Stomach (tissue), 9 donors: Measurements from ENCODE around the gene RPIA. TPM values are rescaled to one million over a fixed set of nuclear protein-coding genes. Genes with fewer than 3 reads are reported as not detected.
A peak's percentile ranks its signal among the peaks of the same experiment; 100 is the strongest.

Source experiments
- DNase-seq, 2 donors: peaks; one replicate each; pipeline versions ENCODE4 v3.0.0 to v3.0.0-alpha.2; 2013 to 2019
- H3K27ac ChIP-seq, 5 donors: fragments of 200-600 bp in 4 of 5; sonication (generic) in 4 of 5; one replicate each; pipeline ENCODE4 v1.5.1; 2013 to 2019; ENCODE audit warnings: mild to moderate bottlenecking in 1 of 5, moderate library complexity in 1 of 5
- H3K27me3 ChIP-seq, 3 donors: fragments of 200-600 bp; sonication (generic); one replicate each; pipeline ENCODE4 v1.5.1; 2017 to 2019; ENCODE audit warnings: mixed run types in 1 of 3
- H3K36me3 ChIP-seq, 4 donors: fragments of 200-600 bp; sonication (generic); 1 replicate in 3 of 4; 2 replicates in 1 of 4; pipeline ENCODE4 v1.5.1; 2016 to 2019
- H3K4me1 ChIP-seq, 4 donors: fragments of 200-600 bp; sonication (generic); one replicate each; pipeline ENCODE4 v1.5.1; 2016 to 2019
- H3K4me3 ChIP-seq, 4 donors: fragments of 200-600 bp; sonication (generic) in 3 of 4; one replicate each; pipeline ENCODE4 v1.5.1; 2016 to 2019; ENCODE audit warnings: mild to moderate bottlenecking in 1 of 4
- H3K9me3 ChIP-seq, 4 donors: fragments of 200-600 bp; sonication (generic); one replicate each; pipeline ENCODE4 v1.5.1; 2016 to 2019
- EP300 ChIP-seq: sonication (generic); formaldehyde crosslinking; IDR thresholded peaks from one replicate; pipeline ENCODE4 v1.6.1; 2017; ENCODE audit warnings: antibody characterized with exemption
- POLR2A ChIP-seq, 4 donors: fragments of 450-650 bp; IDR thresholded peaks; one replicate each; pipeline ENCODE4 v1.6.1; 2016; ENCODE audit warnings: antibody characterized with exemption in 4 of 4, control low read depth in 2 of 4, mild to moderate bottlenecking in 1 of 4, moderate library complexity in 1 of 4
- POLR2AphosphoS5 ChIP-seq, 3 donors: sonication (generic); formaldehyde crosslinking; IDR thresholded peaks; one replicate each; pipeline ENCODE4 v1.6.1; 2016; ENCODE audit warnings: antibody characterized with exemption in 3 of 3
- WGBS, 5 donors: extraction: QIAGEN DNeasy Blood & Tissue Kit in 3 of 5; methylation state at CpG; one replicate each; pipeline versions ENCODE4 v1.1.5 to v1.1.7; 2013 to 2018; 5-methylcytosine and 5-hydroxymethylcytosine counted together
- intact Hi-C: fragments of 100-400 bp; cut with DNase I; formaldehyde crosslinking; loops from one replicate; pipeline ENCODE4 v1.15.1; 2023; ENCODE audit warnings: low total_unique reads
- polyA plus RNA-seq, 3 donors: library from polyadenylated mRNA; stranded (reverse); fragments of 200-250 nt; gene quantifications; one replicate each; pipeline ENCODE4 v1.2.3, GENCODE V29; 2013
- total RNA-seq, 5 donors: library from RNA; depleted of rRNA; stranded (reverse); fragments of >200 nt; gene quantifications; one replicate each; pipeline versions ENCODE4 v1.1.0 to v1.2.3, GENCODE V29; 2014 to 2016
- TF ChIP-seq, protein P1 (sequence below), 7 experiments: fragments of 450-650 bp in 4 of 7; fragments of 200-600 bp in 3 of 7; sonication (generic) in 3 of 7; IDR thresholded peaks; one replicate each; pipeline ENCODE4 v1.5.1; 2016 to 2019; ENCODE audit warnings: antibody characterized with exemption in 7 of 7, control low read depth in 2 of 7, mild to moderate bottlenecking in 1 of 7
- donor health status: healthy with polysubstance abuse.
- donor health status: Bipolar disorder and iron deficiency.
- donor health status: healthy.

The RPIA gene
- total and polyA plus RNA-seq, 8 donors: 1.2 to 68.3 (median 15.8) TPM

DNA sequence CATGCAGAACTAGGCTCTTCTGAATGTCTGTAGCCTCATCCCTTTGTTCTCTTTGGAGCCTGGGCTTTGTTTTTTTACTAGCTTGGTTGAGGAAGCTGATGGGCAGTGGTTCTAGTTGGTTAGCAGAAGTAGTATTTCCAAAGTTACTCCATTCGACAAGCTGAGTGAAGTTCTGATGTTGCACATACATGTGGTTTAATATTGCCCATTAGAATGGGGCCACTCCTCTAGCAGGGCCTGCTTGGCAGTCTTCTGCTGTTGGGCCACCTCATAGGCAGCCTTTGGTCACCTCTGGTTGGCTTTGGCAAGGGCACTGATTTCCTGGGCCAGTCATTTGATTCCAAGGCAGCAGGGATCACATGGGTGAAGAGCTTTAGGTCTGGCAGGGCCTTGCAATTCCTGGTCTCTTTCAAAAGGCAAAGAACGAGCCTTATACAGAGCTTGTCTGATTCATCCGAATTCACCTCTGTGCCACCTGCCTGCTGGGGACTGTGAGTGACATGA is 2.5 kb downstream of the RPIA start:
- intact Hi-C loops: no loop called here
- H3K27me3 ChIP-seq: no peaks in the 10 kb centered on the region
- no peak for TF ChIP-seq POLR2A (IDR thresholded peaks at IDR 0.05)
- TF ChIP-seq, protein P1, sequence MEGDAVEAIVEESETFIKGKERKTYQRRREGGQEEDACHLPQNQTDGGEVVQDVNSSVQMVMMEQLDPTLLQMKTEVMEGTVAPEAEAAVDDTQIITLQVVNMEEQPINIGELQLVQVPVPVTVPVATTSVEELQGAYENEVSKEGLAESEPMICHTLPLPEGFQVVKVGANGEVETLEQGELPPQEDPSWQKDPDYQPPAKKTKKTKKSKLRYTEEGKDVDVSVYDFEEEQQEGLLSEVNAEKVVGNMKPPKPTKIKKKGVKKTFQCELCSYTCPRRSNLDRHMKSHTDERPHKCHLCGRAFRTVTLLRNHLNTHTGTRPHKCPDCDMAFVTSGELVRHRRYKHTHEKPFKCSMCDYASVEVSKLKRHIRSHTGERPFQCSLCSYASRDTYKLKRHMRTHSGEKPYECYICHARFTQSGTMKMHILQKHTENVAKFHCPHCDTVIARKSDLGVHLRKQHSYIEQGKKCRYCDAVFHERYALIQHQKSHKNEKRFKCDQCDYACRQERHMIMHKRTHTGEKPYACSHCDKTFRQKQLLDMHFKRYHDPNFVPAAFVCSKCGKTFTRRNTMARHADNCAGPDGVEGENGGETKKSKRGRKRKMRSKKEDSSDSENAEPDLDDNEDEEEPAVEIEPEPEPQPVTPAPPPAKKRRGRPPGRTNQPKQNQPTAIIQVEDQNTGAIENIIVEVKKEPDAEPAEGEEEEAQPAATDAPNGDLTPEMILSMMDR (IDR thresholded peaks at IDR 0.05): no peak
- no peak for TF ChIP-seq EP300
- TF ChIP-seq POLR2AphosphoS5 (IDR thresholded peaks at IDR 0.05): no peak
- no peak overlapping the region for H3K4me3 ChIP-seq
- no peaks in the 10 kb centered on the region for H3K36me3 ChIP-seq
- 46 to 68% (median 56%) methylated on average over 3 of the region's 3 CpGs for WGBS, 5 donors
- no peaks in the 10 kb centered on the region for H3K9me3 ChIP-seq
- H3K4me1 ChIP-seq: peaks cover 36 to 64% (median 62%) of the 10 kb centered on the region in 4 donors
- H3K27ac ChIP-seq: peak overlapping the region; percentile 20 to 91 (median 57)
- DNase-seq: peak in 1 of 2 donors; percentile 72

DNA sequence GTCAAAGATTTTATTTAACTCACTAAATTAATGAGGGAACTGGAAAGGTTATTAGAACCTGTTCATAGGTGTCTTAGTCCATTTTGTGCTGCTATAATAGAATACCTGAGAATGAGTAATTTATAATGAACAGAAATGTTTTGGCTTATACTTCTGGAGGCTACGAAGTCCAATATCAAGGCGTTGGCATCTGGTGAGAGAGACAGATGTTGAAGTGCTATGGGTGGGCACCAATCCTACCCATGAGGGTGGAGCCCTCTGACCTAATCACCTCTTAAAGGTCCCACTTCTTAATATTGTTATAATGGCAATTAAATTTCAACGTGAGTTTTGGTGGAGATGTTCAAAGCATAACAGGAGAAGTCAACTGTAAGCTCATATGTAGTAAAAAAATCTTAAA is 5.1 kb downstream of the RPIA start:
- no peak for TF ChIP-seq POLR2A (IDR thresholded peaks at IDR 0.05)
- TF ChIP-seq POLR2AphosphoS5 (IDR thresholded peaks at IDR 0.05): no peak
- TF ChIP-seq, protein P1 (IDR thresholded peaks at IDR 0.05): no peak
- TF ChIP-seq EP300: no peak
- Histone ChIP-seq H3K9me3 (no peaks in the 10 kb centered on the region), H3K27ac (peak overlapping the region in 2 of 5 donors; percentile 77 to 83), H3K36me3 (peaks cover 6 to 18% (median 16%) of the 10 kb centered on the region in 4 donors), H3K4me1 (peaks cover 36 to 64% (median 56%) of the 10 kb centered on the region in 4 donors), H3K4me3 (no peak overlapping the region), H3K27me3 (no peaks in the 10 kb centered on the region)
- no peak for DNase-seq
- WGBS, 5 donors: 77 to 88% (median 86%) methylated on average over 3 of the region's 3 CpGs
- intact Hi-C loops: no loop called here

DNA sequence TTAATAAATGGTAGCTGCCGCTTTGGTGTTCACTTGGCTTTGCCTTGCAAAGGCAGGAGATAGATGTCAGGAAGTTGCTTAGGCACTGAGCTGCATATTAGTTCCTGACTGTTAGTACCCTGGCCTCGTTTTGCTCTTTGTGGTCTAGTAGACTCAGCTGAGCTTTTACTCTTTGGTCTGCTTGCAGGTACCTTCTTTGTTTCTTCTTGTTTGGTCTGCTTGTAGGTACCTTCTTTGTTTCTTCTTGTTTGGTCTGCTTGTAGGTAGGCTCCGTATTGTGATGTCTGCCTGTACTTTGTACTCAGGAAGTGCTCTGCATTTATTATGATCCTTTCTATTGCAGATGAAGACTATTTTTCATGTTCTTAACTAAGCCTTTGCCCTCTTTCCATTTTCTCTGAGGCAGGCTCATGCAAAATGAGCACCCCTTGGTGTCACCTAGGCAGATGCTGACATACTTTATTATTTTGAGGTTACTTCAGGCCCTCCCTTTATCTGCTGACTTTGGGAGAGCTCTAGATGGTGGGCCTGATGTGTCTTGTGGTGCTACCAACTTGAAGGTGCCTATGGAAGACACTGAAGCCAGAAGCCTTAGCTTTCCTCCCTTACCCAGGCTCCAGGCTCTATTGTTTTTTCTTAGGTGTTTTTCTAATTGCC is 6.0 kb downstream of the RPIA start:
- H3K9me3 ChIP-seq: no peaks in the 10 kb centered on the region
- H3K4me1 ChIP-seq: peaks cover 32 to 59% (median 51%) of the 10 kb centered on the region in 4 donors
- TF ChIP-seq, protein P1 (IDR thresholded peaks at IDR 0.05): no peak
- TF ChIP-seq EP300: no peak
- WGBS, 5 donors: 43 to 62% (median 45%) methylated on average over 3 of the region's 3 CpGs
- DNase-seq: peak in 1 of 2 donors; percentile 35
- intact Hi-C loops: no loop called here
- H3K36me3 ChIP-seq: peaks cover 7 to 22% (median 21%) of the 10 kb centered on the region in 4 donors
- H3K27ac ChIP-seq: peak overlapping the region; percentile 66 to 83 (median 75)
- H3K27me3 ChIP-seq: no peaks in the 10 kb centered on the region
- no peak overlapping the region for H3K4me3 ChIP-seq

DNA sequence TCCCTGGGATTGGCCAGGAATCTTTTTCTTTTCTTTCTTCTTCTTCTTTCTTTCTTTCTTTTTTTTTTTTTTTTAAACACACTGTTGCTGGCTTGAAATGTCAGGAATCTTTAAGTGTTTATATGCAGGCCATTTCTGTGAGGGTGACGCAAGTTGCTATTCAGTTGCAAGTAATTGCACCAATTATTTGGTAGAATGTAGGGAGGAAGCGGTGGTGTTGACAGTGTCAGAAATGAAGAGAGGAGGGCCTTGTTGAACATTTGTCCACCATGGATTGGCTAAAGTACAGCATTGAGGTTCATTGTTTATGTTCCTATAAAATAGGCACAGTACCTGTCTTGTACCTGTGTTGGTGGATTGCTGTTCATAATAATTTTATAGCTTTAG is 6.5 kb downstream of the RPIA start:
- Histone ChIP-seq H3K9me3 (no peaks in the 10 kb centered on the region), H3K4me3 (no peak overlapping the region), H3K27me3 (no peaks in the 10 kb centered on the region), H3K27ac (peak overlapping the region; percentile 66 to 83 (median 75)), H3K36me3 (peaks cover 10 to 27% (median 26%) of the 10 kb centered on the region in 4 donors), H3K4me1 (peaks cover 30 to 54% (median 46%) of the 10 kb centered on the region in 4 donors)
- intact Hi-C loops: no loop called here
- TF ChIP-seq EP300 (no peak), POLR2AphosphoS5 (IDR thresholded peaks at IDR 0.05) (no peak), POLR2A (IDR thresholded peaks at IDR 0.05) (no peak)
- TF ChIP-seq, protein P1 (IDR thresholded peaks at IDR 0.05): no peak
- 92 to 100% (median 96%) methylated on average over 2 of the region's 2 CpGs for WGBS, 5 donors
- no peak for DNase-seq
